HG03060 (cell line): ENCODE results near the gene CPSF4.
"Not testable (repeated sequence)": the region's sequence is repeated elsewhere in the genome, so short reads cannot be mapped to it uniquely, and the experiment has no call there.

Source experiments
- ATAC-seq: cut with Tn5 transposase; IDR thresholded peaks from one replicate; pipeline ENCODE4 v1.9.1; 2021; ENCODE audit warnings: low read depth, moderate number of reproducible peaks; ENCODE audit not compliant: unreplicated experiment

The CPSF4 gene

GRCh38 chr7:99407872-99408378 is 30.8 kb upstream of the CPSF4 start:
- no peak for ATAC-seq

- ATAC-seq = peak; percentile 73
Measured at GRCh38 chr7:99408379-99409191, 30.2 kb upstream of the CPSF4 start, which contains the start of the genes BUD31 and PDAP1. BUD31 (plus strand) TSS chr7:99408969; CDS start chr7:99411093, 2,124 bp downstream. PDAP1 (minus strand) TSS chr7:99408597; CDS start chr7:99408548, 49 bp downstream.

GRCh38 chr7:99409192-99409572 is 29.6 kb upstream of the CPSF4 start:
- ATAC-seq = no peak

DNA sequence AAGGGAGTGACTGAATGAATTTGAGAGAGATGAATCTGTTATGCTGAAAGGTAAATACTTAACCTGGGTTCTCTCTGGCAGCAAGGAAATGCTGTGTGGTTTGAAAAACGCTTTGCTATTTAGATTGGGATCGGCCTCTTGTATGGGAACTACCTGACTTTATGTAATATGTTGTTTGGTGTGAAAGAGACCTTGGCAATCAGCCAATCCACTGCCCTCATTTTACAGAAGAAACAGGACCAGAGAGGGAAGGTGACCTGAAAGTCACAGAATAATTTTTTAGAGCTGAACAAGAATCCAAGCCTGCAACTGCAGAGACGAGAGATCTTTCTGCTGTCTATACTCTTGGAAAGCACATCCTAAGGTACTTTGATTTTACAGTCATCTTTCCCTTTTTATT is 28.9 kb upstream of the CPSF4 start:
- no peak for ATAC-seq

DNA sequence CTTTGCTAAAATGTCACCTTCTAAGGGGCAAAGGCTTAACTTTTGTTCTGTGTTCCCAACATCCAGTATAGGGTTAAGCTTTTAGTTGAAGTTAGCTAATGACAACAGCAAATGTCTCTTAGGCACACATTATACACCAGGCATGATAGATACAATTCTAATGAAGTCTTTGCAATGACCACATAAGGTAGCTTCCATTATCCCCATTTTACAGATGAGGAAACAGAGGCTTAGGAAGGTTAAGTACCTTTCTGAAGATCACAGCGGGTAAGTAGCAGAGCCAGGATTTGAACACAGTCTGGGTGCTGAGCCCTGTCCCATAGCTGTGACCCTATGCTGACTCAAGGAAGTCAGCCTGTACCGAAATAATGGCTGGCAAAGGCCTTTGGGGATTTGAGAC is 28.1 kb upstream of the CPSF4 start:
- ATAC-seq = no peak

GRCh38 chr7:99415513-99416127 is 23.1 kb upstream of the CPSF4 start:
- not testable (repeated sequence) for ATAC-seq

DNA sequence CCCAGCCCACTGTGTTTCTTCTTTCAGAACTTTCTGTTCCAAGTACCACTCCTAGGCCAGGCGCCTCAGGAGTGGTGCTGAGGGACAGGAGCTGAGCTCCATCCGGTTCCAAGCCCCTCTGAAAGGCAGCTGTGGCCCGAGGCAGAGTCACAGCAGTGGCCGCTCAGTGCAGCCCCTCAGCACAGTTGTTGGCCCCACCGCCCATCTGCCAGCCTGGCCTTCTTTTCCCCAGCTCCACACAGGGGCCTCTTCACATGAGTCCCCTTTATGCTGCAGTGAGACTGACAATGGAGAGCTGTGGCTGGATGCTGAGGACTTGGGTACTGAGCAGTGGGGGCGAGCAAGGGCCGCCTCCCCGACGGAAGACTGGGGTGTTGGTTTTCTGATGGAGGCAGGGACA is 20.5 kb upstream of the CPSF4 start:
- no peak for ATAC-seq

- ATAC-seq = no peak
Measured at GRCh38 chr7:99419323-99420021, 19.3 kb upstream of the CPSF4 start.

DNA sequence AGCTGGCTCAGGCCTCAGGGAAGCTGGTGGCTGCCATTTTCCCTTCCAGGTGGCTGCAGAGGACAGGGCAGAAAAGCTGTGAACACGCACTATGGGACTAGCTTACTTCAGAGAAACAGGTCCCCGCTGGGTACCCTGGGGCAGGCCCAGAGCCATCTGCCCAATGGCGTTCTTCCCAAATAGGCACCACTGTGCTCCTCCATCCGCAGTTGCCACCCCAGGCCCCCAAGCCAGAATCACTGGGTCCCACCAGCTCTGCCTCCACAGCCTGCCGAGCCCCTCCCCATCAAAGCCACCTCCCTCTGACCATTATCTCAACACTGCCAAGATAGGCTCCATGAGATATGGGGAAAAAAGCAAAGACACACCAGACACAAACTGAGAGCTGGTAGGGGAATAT is 18.5 kb upstream of the CPSF4 start:
- no peak for ATAC-seq

DNA sequence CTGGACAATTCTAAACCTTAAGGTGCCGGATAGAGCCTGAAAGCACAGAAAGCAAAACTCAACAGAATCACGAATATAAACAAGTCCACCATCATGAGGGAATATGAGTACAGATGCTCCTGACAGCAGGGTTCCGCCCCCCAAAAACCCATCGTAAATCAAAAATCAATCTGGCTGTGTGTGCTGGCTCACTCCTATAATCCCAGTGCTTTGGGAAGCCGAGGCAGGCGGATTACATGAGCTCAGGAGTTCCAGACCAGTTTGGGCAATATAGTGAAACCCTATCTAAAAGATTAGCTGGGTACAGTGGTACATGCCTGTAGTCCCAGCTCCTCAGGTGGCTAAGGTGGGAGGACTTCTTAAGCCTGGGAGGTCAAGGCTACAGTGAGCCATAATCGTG is 17.8 kb upstream of the CPSF4 start:
- no peak for ATAC-seq

GRCh38 chr7:99422186-99422585 is 16.6 kb upstream of the CPSF4 start:
- ATAC-seq = no peak

DNA sequence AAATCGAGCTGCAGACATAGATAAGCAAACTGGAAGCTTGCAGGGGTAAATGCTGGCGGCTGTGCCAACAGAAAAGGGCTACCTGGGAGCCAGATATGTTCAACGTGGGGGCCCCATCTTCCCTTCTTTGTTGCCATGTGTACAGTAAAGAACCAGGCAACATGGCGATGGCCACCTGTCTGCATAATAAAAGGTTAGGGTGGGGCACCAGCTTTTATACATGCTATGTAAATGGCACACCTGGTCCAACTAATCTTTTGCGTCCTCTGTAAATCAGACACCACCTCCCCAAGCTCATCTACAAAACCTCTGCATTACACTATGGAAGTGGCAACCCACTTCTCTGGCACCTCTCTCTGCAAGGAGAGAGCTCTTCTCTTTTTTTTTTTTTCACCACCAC is 16.1 kb upstream of the CPSF4 start:
- ATAC-seq = no peak

- ATAC-seq = no peak
Measured at GRCh38 chr7:99424932-99425730, 13.6 kb upstream of the CPSF4 start.

DNA sequence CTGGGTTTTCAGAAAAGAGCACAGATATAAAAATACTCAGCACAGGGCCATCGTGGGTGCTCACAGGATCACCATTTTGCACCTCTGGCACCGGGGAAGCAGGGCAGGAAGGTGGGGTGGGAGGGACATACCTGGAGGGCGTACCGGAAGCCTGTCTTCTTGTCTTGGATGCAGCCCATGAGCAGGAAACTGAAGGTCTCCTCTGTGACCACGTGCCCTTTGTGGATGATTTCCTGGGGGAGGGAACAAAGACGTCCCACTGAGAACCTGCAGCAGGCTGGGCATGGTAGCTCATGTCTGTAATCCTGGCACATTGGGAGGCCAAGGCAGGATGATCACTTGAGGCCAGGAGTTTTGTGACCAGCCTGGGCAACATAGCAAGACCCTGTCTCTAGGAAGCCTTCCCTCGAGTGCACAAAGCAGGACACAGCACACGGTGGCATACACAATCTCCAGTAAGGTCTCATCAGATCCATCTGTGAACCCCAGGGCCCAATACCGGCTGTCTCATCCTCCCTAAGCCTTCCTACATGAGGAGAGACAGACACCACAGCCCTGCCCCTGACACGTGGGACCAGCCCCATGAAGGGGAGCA is 9.7 kb upstream of the CPSF4 start:
- no peak for ATAC-seq

DNA sequence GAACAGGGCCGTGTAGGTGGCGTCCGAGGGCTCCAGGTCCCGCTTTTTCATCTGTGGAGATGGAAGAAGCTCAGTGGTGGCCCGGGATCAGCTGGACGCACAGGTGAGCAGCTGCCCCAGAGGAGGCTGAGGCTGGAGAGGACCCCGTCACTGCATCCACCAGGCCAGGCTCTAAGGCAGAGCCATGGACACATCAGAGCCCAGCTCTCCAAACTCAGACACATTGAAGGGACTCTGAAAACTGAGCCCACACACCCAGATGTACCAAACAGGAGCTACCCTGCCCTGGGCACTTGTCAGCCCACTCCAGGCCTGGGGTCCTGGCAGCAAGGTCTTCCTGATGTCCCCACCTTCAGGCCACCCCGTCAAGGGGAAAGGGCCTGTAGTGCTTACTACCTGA is 9.0 kb upstream of the CPSF4 start:
- no peak for ATAC-seq

GRCh38 chr7:99431756-99432540 is 6.8 kb upstream of the CPSF4 start:
- not testable (repeated sequence) for ATAC-seq

DNA sequence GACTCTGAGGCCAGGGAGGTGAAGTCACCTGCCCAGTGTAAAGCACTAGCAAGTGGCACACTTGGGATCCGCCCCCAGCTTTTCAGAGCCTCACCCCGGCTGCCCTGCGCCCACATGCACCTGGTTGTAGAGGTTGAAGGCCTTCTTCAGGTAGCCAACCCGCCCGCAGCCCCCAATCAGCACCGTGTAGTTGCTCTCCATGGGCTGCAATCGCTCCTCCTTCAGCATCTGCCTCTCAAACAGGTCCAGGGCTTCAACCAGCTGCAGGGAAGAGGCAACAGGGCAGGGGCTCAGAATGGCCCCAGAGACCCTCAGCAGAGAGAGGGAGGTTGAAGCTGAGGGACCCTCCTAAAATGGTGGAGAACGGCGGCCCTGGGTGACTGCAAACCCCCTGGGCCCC is 5.6 kb upstream of the CPSF4 start:
- no peak for ATAC-seq

DNA sequence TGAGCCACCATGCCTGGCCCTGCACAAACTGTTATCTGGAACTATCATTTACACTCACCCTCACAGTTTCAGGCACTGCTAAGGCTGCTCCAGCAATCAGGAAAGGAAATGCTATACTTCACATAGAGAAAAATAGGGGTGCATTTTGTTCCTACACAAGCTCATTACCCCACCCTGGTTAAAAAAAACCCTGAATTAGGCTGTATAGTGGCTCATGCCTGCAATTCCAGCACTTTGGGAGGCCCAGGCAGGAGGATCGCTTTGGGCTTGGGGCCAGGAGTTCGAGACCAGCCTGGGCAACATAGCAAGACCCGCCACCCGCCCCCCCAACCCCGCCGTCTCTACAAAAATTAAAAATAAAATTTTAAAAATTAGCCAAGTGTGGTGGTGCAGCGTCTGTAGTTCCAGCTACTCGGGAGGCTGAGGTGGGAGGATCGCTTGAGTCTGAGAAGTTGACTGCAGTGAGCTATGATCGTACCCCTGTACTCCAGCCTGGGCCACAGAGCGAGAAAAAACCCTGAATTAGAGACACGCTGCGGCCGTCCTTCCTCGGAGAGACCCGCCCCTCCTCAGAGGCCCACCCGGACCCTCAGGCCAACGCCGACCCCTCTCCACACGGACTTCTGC is 684 bp upstream of the CPSF4 start:
- no peak for ATAC-seq

- ATAC-seq = no peak
Measured at GRCh38 chr7:99440195-99440594, 1.5 kb downstream of the CPSF4 start.
